ENCODE measurements around the gene CCDC32.
A peak's percentile ranks its signal among the peaks of the same experiment; 100 is the strongest.

CCDC32 gene

GRCh38 chr15:40512440-40512839, 52.4 kb downstream of the CCDC32 start:
- H3K27me3 ChIP-seq (ENCODE audit: insufficient read depth, poor library complexity, severe bottlenecking) = peaks cover 17% of the 10 kb centered on the region
- H3K4me3 ChIP-seq (replicated peaks; ENCODE audit: insufficient read depth, low read length) = no peak overlapping the region
- no peak overlapping the region for H3K27ac ChIP-seq (replicated peaks)
- no peak for DNase-seq (ENCODE audit: low read depth in 1 of 2, low spot score in 1 of 2)
- TF ChIP-seq CTCF (IDR thresholded peaks at IDR 0.05; ENCODE audit: insufficient read depth, low read length) = no peak
- TF ChIP-seq POLR2AphosphoS5 (IDR thresholded peaks at IDR 0.05; ENCODE audit: low read depth) = no peak
- TF ChIP-seq SPI1 (IDR thresholded peaks at IDR 0.05; ENCODE audit: borderline replicate concordance, low read depth) = no peak
- TF ChIP-seq REST (IDR thresholded peaks at IDR 0.05; ENCODE audit: insufficient replicate concordance, low read depth) = no peak
- no peak for TF ChIP-seq GABPA (IDR thresholded peaks at IDR 0.05; ENCODE audit: low read depth)

DNA sequence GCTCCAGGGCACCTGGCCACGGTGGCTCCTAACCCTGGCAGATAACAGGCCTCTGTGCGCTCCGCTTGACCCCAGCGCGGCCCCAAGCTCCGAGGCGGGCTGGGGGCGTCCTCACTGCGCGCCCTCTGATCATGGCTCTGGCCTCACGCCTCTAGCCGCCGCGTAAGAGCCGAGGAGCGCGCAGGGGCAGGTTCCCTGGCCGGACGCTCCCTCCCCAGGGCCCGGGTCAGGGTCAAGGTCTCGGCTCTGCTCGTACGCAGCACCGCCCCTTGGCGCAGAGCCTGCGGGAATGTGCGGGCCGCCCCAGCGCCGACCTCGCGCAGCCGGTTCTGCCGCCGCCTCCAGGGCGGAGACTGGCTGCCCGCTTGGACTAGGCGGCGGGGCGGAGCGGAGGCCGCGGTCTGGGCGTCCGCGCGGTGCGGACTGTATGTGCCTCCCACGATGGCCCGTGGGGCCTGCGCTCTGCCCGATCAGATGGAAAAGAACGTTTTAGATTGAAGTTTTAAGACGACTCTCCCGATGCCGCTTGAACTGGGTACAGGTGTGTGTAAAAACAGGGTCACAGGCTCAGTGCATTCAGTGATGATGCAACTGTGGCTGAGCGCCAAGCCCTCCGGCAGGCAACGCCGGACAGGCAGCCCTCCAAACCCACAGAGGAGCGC, 53.2 kb downstream of the CCDC32 start:
- TF ChIP-seq POLR2AphosphoS5 (IDR thresholded peaks at IDR 0.05; ENCODE audit: low read depth) = no peak
- TF ChIP-seq REST (IDR thresholded peaks at IDR 0.05; ENCODE audit: insufficient replicate concordance, low read depth) = no peak
- no peak for TF ChIP-seq CTCF (IDR thresholded peaks at IDR 0.05; ENCODE audit: insufficient read depth, low read length)
- TF ChIP-seq SPI1 (IDR thresholded peaks at IDR 0.05; ENCODE audit: borderline replicate concordance, low read depth) = no peak
- TF ChIP-seq GABPA (IDR thresholded peaks at IDR 0.05; ENCODE audit: low read depth) = no peak
- Histone ChIP-seq H3K27me3 (ENCODE audit: insufficient read depth, poor library complexity, severe bottlenecking) (peaks cover 20% of the 10 kb centered on the region), H3K4me3 (replicated peaks; ENCODE audit: insufficient read depth, low read length) (peak overlapping the region; percentile 64), H3K27ac (replicated peaks) (no peak overlapping the region; the same call in 1 of the 2 replicates)
- peak; percentile 7 to 30 for DNase-seq (ENCODE audit: low read depth in 1 of 2, low spot score in 1 of 2)

DNA sequence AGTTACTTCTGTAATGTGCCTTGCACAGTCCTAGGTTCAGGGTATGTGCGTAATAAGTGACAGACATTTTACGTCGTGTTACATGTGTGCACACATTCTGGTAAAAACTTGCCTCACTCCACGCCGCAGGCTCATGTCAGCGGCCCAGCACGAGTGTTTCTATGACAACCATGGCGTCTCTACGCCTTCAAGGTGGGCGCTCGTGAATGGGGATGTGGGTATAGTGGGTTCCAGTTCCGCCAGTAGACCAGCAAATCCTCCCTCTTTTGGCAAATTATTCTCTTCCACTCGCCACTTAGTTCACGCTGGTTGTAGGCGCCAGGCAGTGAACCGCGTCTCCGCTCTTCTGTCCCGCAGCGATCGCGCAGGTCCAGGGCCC, 53.8 kb downstream of the CCDC32 start:
- peak in 1 of 2 experiments; percentile 56 for DNase-seq (ENCODE audit: low read depth in 1 of 2, low spot score in 1 of 2)
- H3K4me3 ChIP-seq (replicated peaks; ENCODE audit: insufficient read depth, low read length) = peak overlapping the region; percentile 64
- H3K27me3 ChIP-seq (ENCODE audit: insufficient read depth, poor library complexity, severe bottlenecking) = peaks cover 20% of the 10 kb centered on the region
- no peak overlapping the region; the same call in 1 of the 2 replicates for H3K27ac ChIP-seq (replicated peaks)
- TF ChIP-seq GABPA (IDR thresholded peaks at IDR 0.05; ENCODE audit: low read depth) (no peak), REST (IDR thresholded peaks at IDR 0.05; ENCODE audit: insufficient replicate concordance, low read depth) (no peak), POLR2AphosphoS5 (IDR thresholded peaks at IDR 0.05; ENCODE audit: low read depth) (no peak), SPI1 (IDR thresholded peaks at IDR 0.05; ENCODE audit: borderline replicate concordance, low read depth) (no peak), CTCF (IDR thresholded peaks at IDR 0.05; ENCODE audit: insufficient read depth, low read length) (no peak)

All from HL-60 (cell line).